IPS-18a (cell line): Measurements from ENCODE around the gene LRRK1.

Experiments
- H3K27ac ChIP-seq: one replicate; pipeline ENCODE4 v1.5.1; 2013; ENCODE audit warnings: low read length
- H3K27me3 ChIP-seq: one replicate; pipeline ENCODE4 v1.6.1; 2013; ENCODE audit warnings: mild to moderate bottlenecking, low read length; ENCODE audit not compliant: control insufficient read depth, insufficient read depth
- H3K36me3 ChIP-seq: one replicate; pipeline ENCODE4 v1.6.1; 2013; ENCODE audit warnings: low read depth, low read length; ENCODE audit not compliant: control insufficient read depth
- H3K4me1 ChIP-seq: one replicate; pipeline ENCODE4 v1.6.1; 2013; ENCODE audit warnings: low read depth, low read length; ENCODE audit not compliant: control insufficient read depth
- H3K4me3 ChIP-seq: one replicate; pipeline ENCODE4 v1.5.1; 2013; ENCODE audit warnings: low read length
- H3K9ac ChIP-seq: one replicate; pipeline ENCODE4 v1.6.1; 2013; ENCODE audit warnings: mild to moderate bottlenecking, low read length, moderate library complexity
- H3K9me3 ChIP-seq: one replicate; pipeline ENCODE4 v1.6.1; 2013; ENCODE audit warnings: low read depth, low read length; ENCODE audit not compliant: control insufficient read depth

Gene LRRK1

GRCh38 chr15:100902436-100903167 is 16.6 kb upstream of the LRRK1 start:
- Histone ChIP-seq H3K9ac (no peak overlapping the region), H3K27ac (no peak overlapping the region)

GRCh38 chr15:100903168-100903554 is 16.0 kb upstream of the LRRK1 start:
- H3K4me3 ChIP-seq: no peak overlapping the region
- no peaks in the 10 kb centered on the region for H3K27me3 ChIP-seq
- H3K9me3 ChIP-seq: no peaks in the 10 kb centered on the region
- no peaks in the 10 kb centered on the region for H3K36me3 ChIP-seq
- no peak overlapping the region for H3K9ac ChIP-seq
- peaks cover 8% of the 10 kb centered on the region for H3K4me1 ChIP-seq
- H3K27ac ChIP-seq: no peak overlapping the region

More at GRCh38 chr15:100902436-100903167, 16.6 kb upstream of the LRRK1 start:
- no peaks in the 10 kb centered on the region for H3K27me3 ChIP-seq
- H3K4me1 ChIP-seq: peaks cover 8% of the 10 kb centered on the region
- no peaks in the 10 kb centered on the region for H3K9me3 ChIP-seq
- H3K4me3 ChIP-seq: no peak overlapping the region
- H3K36me3 ChIP-seq: no peaks in the 10 kb centered on the region

GRCh38 chr15:100905850-100906249 is 13.3 kb upstream of the LRRK1 start:
- H3K27ac ChIP-seq: no peak overlapping the region
- H3K4me1 ChIP-seq: peaks cover 7% of the 10 kb centered on the region
- no peak overlapping the region for H3K9ac ChIP-seq
- H3K27me3 ChIP-seq: no peaks in the 10 kb centered on the region
- H3K9me3 ChIP-seq: no peaks in the 10 kb centered on the region
- H3K4me3 ChIP-seq: no peak overlapping the region
- no peaks in the 10 kb centered on the region for H3K36me3 ChIP-seq

- Histone ChIP-seq H3K9me3 (no peaks in the 10 kb centered on the region), H3K9ac (no peak overlapping the region), H3K4me3 (no peak overlapping the region), H3K36me3 (no peaks in the 10 kb centered on the region), H3K27ac (no peak overlapping the region), H3K27me3 (no peaks in the 10 kb centered on the region), H3K4me1 (peaks cover 3% of the 10 kb centered on the region)
Measured at GRCh38 chr15:100908466-100908865, 10.7 kb upstream of the LRRK1 start.

- H3K27me3 ChIP-seq: no peaks in the 10 kb centered on the region
- no peak overlapping the region for H3K9ac ChIP-seq
- H3K27ac ChIP-seq: no peak overlapping the region
- H3K4me3 ChIP-seq: no peak overlapping the region
- H3K9me3 ChIP-seq: no peaks in the 10 kb centered on the region
- peaks cover 3% of the 10 kb centered on the region for H3K4me1 ChIP-seq
- no peaks in the 10 kb centered on the region for H3K36me3 ChIP-seq
Measured at GRCh38 chr15:100909565-100909964, 9.6 kb upstream of the LRRK1 start.

GRCh38 chr15:100909989-100910955 is 8.9 kb upstream of the LRRK1 start:
- Histone ChIP-seq H3K27me3 (no peaks in the 10 kb centered on the region), H3K36me3 (no peaks in the 10 kb centered on the region), H3K9me3 (no peaks in the 10 kb centered on the region), H3K9ac (no peak overlapping the region), H3K4me1 (peaks cover 3% of the 10 kb centered on the region), H3K27ac (no peak overlapping the region), H3K4me3 (no peak overlapping the region)

- Histone ChIP-seq H3K4me3 (no peak overlapping the region), H3K36me3 (no peaks in the 10 kb centered on the region), H3K27me3 (no peaks in the 10 kb centered on the region), H3K4me1 (peaks cover 3% of the 10 kb centered on the region), H3K9ac (no peak overlapping the region), H3K9me3 (no peaks in the 10 kb centered on the region), H3K27ac (no peak overlapping the region)
Measured at GRCh38 chr15:100911086-100911485, 8.1 kb upstream of the LRRK1 start.

GRCh38 chr15:100913961-100914360 is 5.2 kb upstream of the LRRK1 start:
- no peak overlapping the region for H3K4me3 ChIP-seq
- no peaks in the 10 kb centered on the region for H3K36me3 ChIP-seq
- peaks cover 25% of the 10 kb centered on the region for H3K27me3 ChIP-seq
- H3K9me3 ChIP-seq: no peaks in the 10 kb centered on the region
- H3K4me1 ChIP-seq: peaks cover 3% of the 10 kb centered on the region
- H3K9ac ChIP-seq: no peak overlapping the region
- H3K27ac ChIP-seq: no peak overlapping the region

GRCh38 chr15:100914876-100915275 is 4.3 kb upstream of the LRRK1 start:
- H3K9ac ChIP-seq: no peak overlapping the region
- no peaks in the 10 kb centered on the region for H3K9me3 ChIP-seq
- no peaks in the 10 kb centered on the region for H3K36me3 ChIP-seq
- no peak overlapping the region for H3K27ac ChIP-seq
- H3K4me1 ChIP-seq: peaks cover 2% of the 10 kb centered on the region
- H3K4me3 ChIP-seq: no peak overlapping the region
- H3K27me3 ChIP-seq: peaks cover 32% of the 10 kb centered on the region

- no peak overlapping the region for H3K9ac ChIP-seq
- H3K27me3 ChIP-seq: peaks cover 65% of the 10 kb centered on the region
- no peaks in the 10 kb centered on the region for H3K36me3 ChIP-seq
- H3K4me1 ChIP-seq: no peaks in the 10 kb centered on the region
- peak overlapping the region; percentile 50 for H3K4me3 ChIP-seq
- H3K27ac ChIP-seq: no peak overlapping the region
- H3K9me3 ChIP-seq: no peaks in the 10 kb centered on the region
Measured at GRCh38 chr15:100918034-100918689, 995 bp upstream of the LRRK1 start.
